ENCODE results near the gene SPATA21. TPM values are rescaled to one million over a fixed set of nuclear protein-coding genes. Genes with fewer than 3 reads are reported as not detected.

Gene SPATA21
- polyA plus RNA-seq, 1 donor (not counting 4 experiments of a cell fraction or from before 2014, with no cell fraction given): 0.04 TPM

DNA sequence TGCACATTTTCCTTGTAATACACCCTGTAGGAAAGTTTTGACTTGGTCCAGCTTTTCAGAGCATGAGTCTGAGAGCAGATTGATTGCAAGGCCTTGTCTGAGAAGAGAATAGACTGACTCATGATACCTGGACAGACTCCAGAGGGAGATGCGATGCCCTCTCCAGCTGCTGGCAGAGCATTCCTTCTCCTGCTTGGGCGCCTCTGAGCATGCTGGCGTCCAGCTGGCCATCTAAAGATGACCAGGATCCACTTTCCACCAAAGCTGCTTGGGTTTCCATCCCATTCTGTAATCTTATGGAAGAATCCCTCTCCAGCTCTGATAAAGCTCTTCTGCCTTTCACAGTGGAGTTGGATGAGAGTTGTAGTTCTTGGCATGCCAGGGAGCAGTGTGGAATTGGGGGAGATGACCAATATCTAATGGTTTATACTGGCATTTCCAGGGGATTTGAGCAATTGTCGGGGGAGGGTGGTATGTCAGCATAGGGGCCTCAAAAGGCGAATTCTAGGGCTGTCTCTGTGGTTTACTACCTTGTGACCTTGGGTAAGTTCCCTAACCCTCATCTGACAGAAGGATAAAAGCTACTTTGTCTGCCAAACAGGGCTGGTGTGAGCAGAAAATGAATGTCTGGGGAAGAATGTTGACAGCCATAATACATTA lies 50.6 kb downstream of the SPATA21 start:
- Histone ChIP-seq H3K9me3 (ENCODE audit: control insufficient read depth, low read depth, low read length) (no peaks in the 10 kb centered on the region), H3K79me2 (ENCODE audit: control insufficient read depth, insufficient read depth, low read length) (peaks cover 94% of the 10 kb centered on the region), H3K9me1 (ENCODE audit: control insufficient read depth, extremely low read depth, insufficient read depth, low read length) (peaks cover 12% of the 10 kb centered on the region), H3K36me3 (ENCODE audit: control insufficient read depth in 2 of 2, extremely low read depth in 1 of 2, insufficient read depth in 2 of 2, low read length in 2 of 2) (peaks cover 0 to 6% of the 10 kb centered on the region in 2 experiments), H4K20me1 (ENCODE audit: control insufficient read depth, extremely low read depth, insufficient read depth, low read length) (peaks cover 51% of the 10 kb centered on the region), H3K4me3 (ENCODE audit: control insufficient read depth in 2 of 3, extremely low read depth in 1 of 3, insufficient read depth in 2 of 3, low read depth in 1 of 3, low read length in 3 of 3) (peak overlapping the region in 2 of 3 experiments; percentile 37 to 49), H2AFZ (ENCODE audit: control insufficient read depth, low read length) (no peak overlapping the region), H3K4me2 (ENCODE audit: control insufficient read depth, extremely low read depth, insufficient read depth, low read depth, low read length) (peak overlapping the region; percentile 88), H3K27me3 (ENCODE audit: control insufficient read depth, extremely low read depth, insufficient read depth, low read length) (no peaks in the 10 kb centered on the region), H3K4me1 (ENCODE audit: control insufficient read depth, extremely low read depth, insufficient read depth, low read length) (peaks cover 33% of the 10 kb centered on the region), H3K27ac (ENCODE audit: control insufficient read depth, insufficient read depth, low read length) (peak overlapping the region; percentile 22), H3K9ac (ENCODE audit: control insufficient read depth, extremely low read depth, insufficient read depth, low read length) (no peak overlapping the region)
- FAIRE-seq: peak; percentile 87
- TF ChIP-seq EZH2 (IDR thresholded peaks at IDR 0.05; ENCODE audit: low read length): no peak
- TF ChIP-seq, protein P1, sequence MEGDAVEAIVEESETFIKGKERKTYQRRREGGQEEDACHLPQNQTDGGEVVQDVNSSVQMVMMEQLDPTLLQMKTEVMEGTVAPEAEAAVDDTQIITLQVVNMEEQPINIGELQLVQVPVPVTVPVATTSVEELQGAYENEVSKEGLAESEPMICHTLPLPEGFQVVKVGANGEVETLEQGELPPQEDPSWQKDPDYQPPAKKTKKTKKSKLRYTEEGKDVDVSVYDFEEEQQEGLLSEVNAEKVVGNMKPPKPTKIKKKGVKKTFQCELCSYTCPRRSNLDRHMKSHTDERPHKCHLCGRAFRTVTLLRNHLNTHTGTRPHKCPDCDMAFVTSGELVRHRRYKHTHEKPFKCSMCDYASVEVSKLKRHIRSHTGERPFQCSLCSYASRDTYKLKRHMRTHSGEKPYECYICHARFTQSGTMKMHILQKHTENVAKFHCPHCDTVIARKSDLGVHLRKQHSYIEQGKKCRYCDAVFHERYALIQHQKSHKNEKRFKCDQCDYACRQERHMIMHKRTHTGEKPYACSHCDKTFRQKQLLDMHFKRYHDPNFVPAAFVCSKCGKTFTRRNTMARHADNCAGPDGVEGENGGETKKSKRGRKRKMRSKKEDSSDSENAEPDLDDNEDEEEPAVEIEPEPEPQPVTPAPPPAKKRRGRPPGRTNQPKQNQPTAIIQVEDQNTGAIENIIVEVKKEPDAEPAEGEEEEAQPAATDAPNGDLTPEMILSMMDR (optimal IDR thresholded peaks at IDR 0.05 in 1 of 3, IDR thresholded peaks at IDR 0.05 in 1 of 3, conservative IDR thresholded peaks at IDR 0.05 in 1 of 3; ENCODE audit: extremely low read depth in 1 of 3, insufficient read depth in 2 of 3, low read length in 3 of 3): no peak
- dilution Hi-C loops (cut with MboI; ENCODE audit: extremely low pct_ligation_motif_present, low sequenced_read_pairs): no loop called here
- no peak for DNase-seq (ENCODE audit: low read depth, low spot score)

DNA sequence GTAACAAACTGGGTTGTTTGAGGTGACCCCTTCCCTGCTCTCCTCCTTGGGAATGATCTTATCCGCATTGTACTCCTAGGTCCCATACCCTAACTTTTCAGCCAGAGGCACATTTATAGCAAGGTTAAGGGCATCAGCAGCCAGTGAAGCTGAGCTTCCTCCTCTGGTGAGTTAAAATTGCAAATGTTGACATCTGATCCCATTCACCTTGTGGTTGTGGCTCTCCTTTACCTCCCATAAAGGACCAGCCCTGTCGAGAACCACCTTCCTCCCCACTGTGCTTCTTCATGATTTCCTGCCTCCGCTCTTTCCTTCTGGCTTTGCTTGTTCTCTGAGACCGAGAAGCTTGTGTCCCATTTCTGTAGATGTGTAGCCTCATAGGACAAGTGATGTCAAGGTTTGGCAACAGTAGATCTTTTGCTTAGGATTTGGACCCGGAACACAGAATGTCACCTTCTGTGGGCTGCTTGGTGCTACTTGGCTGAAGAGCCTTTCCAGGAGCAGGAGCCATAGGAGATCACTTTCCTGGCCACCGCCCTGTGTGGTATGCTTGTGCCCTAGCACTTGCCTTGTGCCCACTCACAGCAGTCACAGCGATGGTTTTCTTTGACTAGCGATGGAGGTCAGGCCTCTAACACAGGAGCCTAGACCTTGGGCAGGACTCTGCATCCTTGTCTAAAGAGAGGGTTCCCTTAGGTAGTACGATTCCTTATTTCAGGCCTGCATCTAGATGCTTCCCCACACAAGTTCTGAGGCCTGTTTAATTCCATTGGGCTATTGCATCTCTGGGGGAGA lies 51.4 kb downstream of the SPATA21 start:
- dilution Hi-C loops (cut with MboI; ENCODE audit: extremely low pct_ligation_motif_present, low sequenced_read_pairs): no loop called here
- H3K9me1 ChIP-seq (ENCODE audit: control insufficient read depth, extremely low read depth, insufficient read depth, low read length): peaks cover 10% of the 10 kb centered on the region
- no peak for FAIRE-seq
- no peak overlapping the region for H3K9ac ChIP-seq (ENCODE audit: control insufficient read depth, extremely low read depth, insufficient read depth, low read length)
- no peak overlapping the region for H3K4me3 ChIP-seq (ENCODE audit: control insufficient read depth in 2 of 3, extremely low read depth in 1 of 3, insufficient read depth in 2 of 3, low read depth in 1 of 3, low read length in 3 of 3)
- TF ChIP-seq, protein P1 (optimal IDR thresholded peaks at IDR 0.05 in 1 of 3, IDR thresholded peaks at IDR 0.05 in 1 of 3, conservative IDR thresholded peaks at IDR 0.05 in 1 of 3; ENCODE audit: extremely low read depth in 1 of 3, insufficient read depth in 2 of 3, low read length in 3 of 3): no peak
- no peak for TF ChIP-seq EZH2 (IDR thresholded peaks at IDR 0.05; ENCODE audit: low read length)
- H4K20me1 ChIP-seq (ENCODE audit: control insufficient read depth, extremely low read depth, insufficient read depth, low read length): peaks cover 44% of the 10 kb centered on the region
- peak overlapping the region; percentile 88 for H3K4me2 ChIP-seq (ENCODE audit: control insufficient read depth, extremely low read depth, insufficient read depth, low read depth, low read length)
- H3K36me3 ChIP-seq (ENCODE audit: control insufficient read depth in 2 of 2, extremely low read depth in 1 of 2, insufficient read depth in 2 of 2, low read length in 2 of 2): peaks cover 0 to 6% of the 10 kb centered on the region in 2 experiments
- H2AFZ ChIP-seq (ENCODE audit: control insufficient read depth, low read length): no peak overlapping the region
- H3K79me2 ChIP-seq (ENCODE audit: control insufficient read depth, insufficient read depth, low read length): peaks cover 94% of the 10 kb centered on the region
- H3K4me1 ChIP-seq (ENCODE audit: control insufficient read depth, extremely low read depth, insufficient read depth, low read length): peaks cover 29% of the 10 kb centered on the region
- H3K27me3 ChIP-seq (ENCODE audit: control insufficient read depth, extremely low read depth, insufficient read depth, low read length): no peaks in the 10 kb centered on the region
- no peak overlapping the region for H3K27ac ChIP-seq (ENCODE audit: control insufficient read depth, insufficient read depth, low read length)
- no peak for DNase-seq (ENCODE audit: low read depth, low spot score)
- H3K9me3 ChIP-seq (ENCODE audit: control insufficient read depth, low read depth, low read length): no peaks in the 10 kb centered on the region
